ES-I3 (cell line): Measurements from ENCODE around the gene ABTB1.
"Not testable (repeated sequence)": the region's sequence is repeated elsewhere in the genome, so short reads cannot be mapped to it uniquely, and the experiment has no call there.

Source experiments
- H3K36me3 ChIP-seq: 2 replicates; pipeline ENCODE4 v1.6.1; 2013; ENCODE audit warnings: mild to moderate bottlenecking, low read length, control low read depth, moderate library complexity; ENCODE audit not compliant: insufficient read depth
- H3K4me1 ChIP-seq: 2 replicates; pipeline ENCODE4 v1.6.1; 2013; ENCODE audit warnings: mild to moderate bottlenecking, control low read depth, low read length; ENCODE audit not compliant: insufficient read depth
- H3K9ac ChIP-seq: 2 replicates; pipeline ENCODE4 v1.6.1; 2013; ENCODE audit warnings: low read depth, mild to moderate bottlenecking, low read length, moderate library complexity
- H3K9me3 ChIP-seq: 2 replicates; pipeline ENCODE4 v1.6.1; 2013; ENCODE audit warnings: mild to moderate bottlenecking, low read length, moderate library complexity; ENCODE audit not compliant: control insufficient read depth, insufficient read depth

ABTB1 gene

DNA sequence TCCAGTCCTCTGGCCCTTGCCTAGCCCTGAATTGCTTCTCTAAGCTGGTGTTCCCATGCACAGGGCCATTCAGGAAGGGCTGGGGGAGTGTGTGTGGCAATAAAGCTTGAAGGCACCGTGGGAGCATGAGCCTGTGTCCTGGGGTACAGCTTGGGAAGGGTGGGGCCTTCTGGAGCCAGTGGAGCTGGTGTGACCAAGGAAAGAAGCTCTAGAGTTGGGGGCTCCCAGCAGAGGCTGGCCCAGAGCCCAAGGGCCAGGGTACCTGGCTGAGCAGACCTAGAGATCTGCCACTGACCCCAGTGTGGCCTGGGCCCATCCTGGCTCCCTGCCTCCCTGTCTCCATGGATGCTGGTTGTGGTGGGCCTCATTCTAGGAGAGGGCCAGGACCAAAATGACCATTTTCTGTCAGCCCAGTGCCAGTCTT is 8.1 kb downstream of the ABTB1 start:
- Histone ChIP-seq H3K9ac (no peak overlapping the region), H3K4me1 (no peaks in the 10 kb centered on the region; the same call in 1 of the 2 replicates), H3K36me3 (no peaks in the 10 kb centered on the region), H3K9me3 (no peaks in the 10 kb centered on the region)

DNA sequence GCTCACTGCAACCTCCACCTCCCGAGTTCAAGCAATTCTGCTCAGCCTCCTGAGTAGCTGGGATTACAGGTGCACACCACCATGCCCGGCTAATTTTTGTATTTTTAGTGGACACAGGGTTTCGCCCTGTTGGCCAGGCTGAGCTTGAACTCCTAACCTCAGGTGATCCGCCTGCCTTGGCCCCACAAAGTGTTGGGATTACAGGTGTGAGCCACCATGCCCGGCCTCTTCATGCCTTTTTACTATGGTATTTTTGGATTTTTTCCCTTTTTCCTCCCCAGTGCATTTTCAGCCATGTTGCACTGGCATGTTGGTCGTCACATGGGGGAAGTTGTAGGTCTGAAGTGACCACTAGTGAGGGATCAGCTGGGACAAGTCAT is 9.4 kb downstream of the ABTB1 start:
- H3K9me3 ChIP-seq, H3K9ac ChIP-seq, H3K4me1 ChIP-seq, H3K36me3 ChIP-seq: not testable (repeated sequence)

DNA sequence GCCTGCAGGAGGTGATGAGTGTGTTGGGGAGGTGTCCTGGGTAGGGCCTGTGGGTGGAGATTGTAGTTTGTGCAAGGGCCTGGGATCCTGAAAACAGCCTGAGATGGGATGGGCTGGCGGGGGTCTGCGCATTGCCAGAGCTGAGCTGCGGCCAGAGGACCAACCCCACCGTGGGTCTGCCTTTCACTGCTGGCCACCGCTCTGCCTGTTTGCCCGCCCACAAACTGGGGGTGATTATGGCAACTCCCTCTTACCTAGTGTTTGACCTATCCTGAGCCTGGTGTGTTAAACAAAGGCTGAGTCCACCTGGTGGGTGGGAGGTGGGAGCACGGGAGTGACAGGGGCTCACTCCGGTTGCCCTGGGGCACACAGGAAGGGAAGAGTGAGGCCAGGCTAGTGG is 9.8 kb downstream of the ABTB1 start:
- H3K4me1 ChIP-seq: no peaks in the 10 kb centered on the region; the same call in 1 of the 2 replicates
- no peak overlapping the region for H3K9ac ChIP-seq
- no peaks in the 10 kb centered on the region for H3K36me3 ChIP-seq
- no peaks in the 10 kb centered on the region for H3K9me3 ChIP-seq

DNA sequence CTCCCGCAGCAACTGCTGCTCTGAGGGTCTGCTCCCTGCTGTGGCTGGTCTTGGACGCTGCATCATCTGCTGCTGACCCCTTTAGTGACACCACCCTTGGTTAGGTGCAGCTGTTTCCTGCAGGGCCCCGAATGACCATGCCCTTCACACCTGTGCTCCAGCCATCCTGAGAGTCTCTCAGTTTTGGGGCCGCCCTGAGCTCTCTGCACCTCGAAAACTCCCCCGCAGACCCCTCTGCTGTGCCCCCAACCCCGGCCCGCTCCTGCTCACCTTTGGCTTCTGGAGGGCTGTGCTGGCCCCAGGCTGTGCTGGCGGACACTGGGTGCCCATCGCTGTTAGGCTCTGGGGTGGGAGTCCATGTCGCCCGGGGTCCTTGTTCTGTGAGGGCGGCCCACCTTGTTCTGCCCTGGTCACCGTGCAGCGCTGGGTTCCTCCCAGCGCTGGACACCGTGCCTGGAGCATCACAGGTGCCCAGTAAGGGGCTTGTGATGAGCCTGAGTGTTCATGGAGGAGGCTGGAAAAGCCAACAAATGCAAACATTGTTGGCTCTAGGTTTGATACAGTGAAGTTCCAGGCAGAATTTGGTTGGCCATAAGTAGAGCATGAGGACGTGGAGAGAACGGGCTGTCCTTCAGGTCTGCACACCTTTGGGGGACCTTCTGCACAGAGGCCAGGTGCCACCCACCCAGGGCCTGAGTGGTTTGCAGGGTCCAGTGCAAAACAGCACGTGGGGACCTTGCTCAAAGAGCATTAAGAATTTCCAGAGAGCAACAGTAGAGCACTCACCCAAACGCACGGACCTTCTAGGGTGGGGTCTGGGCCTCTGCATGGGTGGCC is 12.3 kb downstream of the ABTB1 start:
- Histone ChIP-seq H3K9me3 (no peaks in the 10 kb centered on the region), H3K36me3 (no peaks in the 10 kb centered on the region), H3K9ac (no peak overlapping the region), H3K4me1 (peaks cover 5% of the 10 kb centered on the region; the same call in 1 of the 2 replicates)

DNA sequence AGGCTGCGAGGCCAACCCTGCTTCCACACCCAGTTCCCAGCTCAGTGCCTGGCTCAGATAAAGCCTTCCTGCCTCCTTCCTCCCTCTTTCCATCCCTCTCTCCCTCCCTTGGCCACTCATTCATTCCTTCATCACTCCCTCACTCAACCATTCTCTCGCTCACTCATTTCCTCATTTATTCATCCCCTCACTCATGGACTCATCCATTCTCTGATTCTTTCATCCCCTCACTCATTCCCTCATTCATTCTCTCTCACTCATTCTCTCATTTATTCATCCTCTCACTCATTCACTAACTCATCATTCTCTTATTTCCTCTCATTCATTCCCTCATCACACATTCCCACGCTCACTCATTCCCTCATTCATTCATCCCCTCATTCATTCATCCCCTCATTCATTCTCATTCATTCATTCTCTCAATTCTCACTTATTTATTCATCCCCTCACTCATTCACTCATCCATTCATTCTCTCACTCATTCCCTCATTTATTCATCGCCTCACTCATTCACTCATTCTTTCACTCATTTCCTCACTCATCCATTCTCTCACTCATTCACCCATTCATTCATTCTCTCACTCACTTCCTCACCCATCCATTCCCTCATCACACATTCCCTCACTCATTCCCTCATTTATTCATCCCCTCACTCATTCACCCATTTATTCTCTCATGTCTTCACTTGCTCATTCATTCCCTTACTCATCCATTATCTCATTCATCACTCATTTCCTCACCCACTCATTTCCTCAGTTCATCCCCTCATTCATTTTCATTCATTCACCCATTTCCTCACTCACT is 13.2 kb downstream of the ABTB1 start:
- Histone ChIP-seq H3K36me3 (no peaks in the 10 kb centered on the region), H3K9me3 (no peaks in the 10 kb centered on the region), H3K9ac (no peak overlapping the region), H3K4me1 (peaks cover 9% of the 10 kb centered on the region; the same call in 1 of the 2 replicates)

DNA sequence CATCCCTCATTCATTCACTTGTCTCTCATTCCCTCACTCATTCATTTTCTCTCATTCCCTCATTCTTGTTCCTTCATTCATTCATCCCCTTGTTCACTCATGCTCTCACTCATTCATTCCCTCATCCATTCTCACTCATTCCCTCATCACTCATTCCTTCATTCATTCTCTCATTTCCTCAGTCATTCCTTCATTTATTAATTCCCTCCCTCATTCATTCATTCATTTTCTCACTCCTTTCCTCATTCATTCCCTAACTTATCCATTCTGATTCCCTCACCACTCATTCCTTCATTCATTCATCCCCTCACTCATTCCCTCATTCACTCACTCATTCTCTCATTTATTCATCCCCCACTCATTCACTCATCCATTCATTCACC is 13.8 kb downstream of the ABTB1 start:
- Histone ChIP-seq H3K9me3 (no peaks in the 10 kb centered on the region), H3K9ac (no peak overlapping the region), H3K36me3 (no peaks in the 10 kb centered on the region), H3K4me1 (peaks cover 9% of the 10 kb centered on the region; the same call in 1 of the 2 replicates)

DNA sequence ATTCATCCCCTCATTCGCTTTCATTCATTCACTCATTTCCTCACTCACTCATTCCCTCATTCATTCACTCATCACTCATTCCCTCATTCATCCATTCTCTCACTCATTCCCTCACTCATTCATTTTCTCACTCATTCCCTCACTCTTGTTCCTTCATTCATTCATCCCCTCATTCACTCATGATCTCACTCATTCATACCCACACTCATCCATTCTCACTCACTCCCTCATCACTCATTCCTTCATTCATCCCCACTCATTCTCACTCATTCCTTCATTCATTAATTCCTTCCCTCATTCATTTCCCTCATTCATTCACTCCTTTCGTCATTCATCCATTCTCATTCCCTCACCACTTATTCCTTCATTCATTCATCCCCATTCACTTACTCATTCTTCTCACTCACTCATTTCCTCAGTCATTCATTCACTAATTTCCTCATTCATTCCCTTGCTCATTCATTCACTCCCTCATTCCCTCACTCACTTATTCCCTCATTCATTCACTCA is 14.5 kb downstream of the ABTB1 start:
- Histone ChIP-seq H3K9me3 (no peaks in the 10 kb centered on the region), H3K36me3 (no peaks in the 10 kb centered on the region), H3K4me1 (peaks cover 9% of the 10 kb centered on the region; the same call in 1 of the 2 replicates), H3K9ac (no peak overlapping the region)

DNA sequence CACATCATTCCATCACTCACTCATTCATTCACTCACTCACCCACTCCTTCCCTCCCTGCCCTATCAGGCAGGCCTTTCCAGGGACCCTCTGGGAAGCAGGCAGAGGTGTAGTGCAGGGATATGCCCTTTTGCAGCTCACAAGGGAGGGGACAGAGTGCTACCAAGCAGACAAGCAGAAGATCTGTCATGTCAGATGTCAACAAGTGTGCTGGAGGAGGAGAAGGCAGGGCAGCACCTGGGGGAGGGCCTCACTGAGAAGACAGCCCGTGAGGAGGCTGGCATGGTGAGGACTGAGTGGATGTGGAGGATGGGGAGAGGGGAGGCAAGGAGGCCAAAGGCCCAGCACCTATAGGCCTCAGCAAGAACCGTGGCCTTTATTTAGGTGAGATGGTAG is 15.3 kb downstream of the ABTB1 start:
- H3K9me3 ChIP-seq: no peaks in the 10 kb centered on the region
- no peak overlapping the region for H3K9ac ChIP-seq
- no peaks in the 10 kb centered on the region for H3K36me3 ChIP-seq
- peaks cover 9% of the 10 kb centered on the region; the same call in 1 of the 2 replicates for H3K4me1 ChIP-seq

DNA sequence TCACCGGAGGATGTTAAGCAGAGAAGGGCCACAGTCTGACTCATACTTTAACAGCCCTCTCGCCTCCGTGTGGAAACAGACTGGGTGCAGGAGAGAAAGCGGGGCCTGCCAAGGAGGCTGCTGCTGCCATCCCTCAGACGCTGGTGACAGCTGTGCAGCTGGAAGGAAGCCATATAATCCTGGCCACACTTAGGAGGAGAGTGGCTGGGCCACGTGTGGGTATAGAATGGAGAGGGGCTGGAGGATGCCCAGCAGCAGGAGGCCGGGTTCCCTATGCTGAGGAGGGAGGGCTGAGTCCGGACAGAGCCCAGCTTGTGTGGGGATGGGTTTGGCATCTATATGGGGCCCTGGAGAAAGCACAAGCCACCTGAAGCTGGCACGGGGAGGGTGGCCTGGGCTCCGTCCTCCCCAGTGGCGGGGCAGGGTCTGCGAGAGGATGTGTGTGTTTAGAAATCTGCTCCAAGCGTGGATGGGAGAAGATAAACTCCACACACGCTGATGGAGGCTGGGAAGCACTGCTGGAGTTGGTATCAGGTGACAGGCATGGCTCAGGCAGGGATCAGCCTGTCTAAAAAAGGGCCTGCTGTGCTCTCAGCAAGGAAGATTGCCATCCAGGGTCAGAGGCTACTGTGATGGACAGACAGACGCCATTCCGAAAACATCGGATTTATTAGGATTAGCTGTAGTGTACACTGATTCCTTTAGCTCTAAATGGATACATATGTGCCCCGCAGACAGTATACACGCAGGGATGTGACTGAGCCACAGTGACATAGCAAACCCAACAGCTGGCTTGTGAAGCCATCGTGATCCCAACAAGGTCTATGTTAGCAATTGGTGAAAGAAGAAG is 15.9 kb downstream of the ABTB1 start:
- Histone ChIP-seq H3K36me3 (no peaks in the 10 kb centered on the region), H3K4me1 (peaks cover 9% of the 10 kb centered on the region; the same call in 1 of the 2 replicates), H3K9me3 (no peaks in the 10 kb centered on the region), H3K9ac (no peak overlapping the region)

DNA sequence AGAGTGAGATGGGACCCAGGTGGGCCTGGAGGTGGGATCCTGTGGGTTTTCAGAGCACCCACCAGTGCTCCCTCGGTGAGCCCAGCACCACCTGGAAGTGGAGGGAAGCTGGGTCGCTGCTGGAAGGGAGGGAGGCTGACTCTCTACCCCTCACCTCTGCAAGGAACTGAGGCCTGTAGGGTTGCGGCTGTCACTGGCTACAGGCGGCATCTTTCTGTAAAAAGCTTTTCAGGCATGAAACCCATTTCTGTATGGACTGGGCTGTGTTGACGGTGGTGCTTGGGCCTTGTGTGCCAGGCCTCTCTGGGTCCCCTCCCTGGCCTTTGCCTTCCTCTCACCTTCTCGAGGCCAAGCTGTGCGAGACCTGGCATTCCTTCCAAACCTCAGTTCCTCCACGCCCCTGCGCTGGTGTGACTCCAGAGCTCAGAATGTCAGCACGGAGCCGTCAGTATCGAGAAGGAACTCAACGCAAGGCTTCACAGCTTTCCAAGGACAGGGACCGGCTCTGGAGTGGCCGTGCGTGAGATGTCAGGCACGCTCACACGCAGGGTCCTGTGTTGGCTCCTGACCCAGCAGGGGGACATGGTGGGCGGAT is 16.6 kb downstream of the ABTB1 start:
- Histone ChIP-seq H3K4me1 (peaks cover 9% of the 10 kb centered on the region; the same call in 1 of the 2 replicates), H3K36me3 (no peaks in the 10 kb centered on the region), H3K9ac (no peak overlapping the region), H3K9me3 (no peaks in the 10 kb centered on the region)

DNA sequence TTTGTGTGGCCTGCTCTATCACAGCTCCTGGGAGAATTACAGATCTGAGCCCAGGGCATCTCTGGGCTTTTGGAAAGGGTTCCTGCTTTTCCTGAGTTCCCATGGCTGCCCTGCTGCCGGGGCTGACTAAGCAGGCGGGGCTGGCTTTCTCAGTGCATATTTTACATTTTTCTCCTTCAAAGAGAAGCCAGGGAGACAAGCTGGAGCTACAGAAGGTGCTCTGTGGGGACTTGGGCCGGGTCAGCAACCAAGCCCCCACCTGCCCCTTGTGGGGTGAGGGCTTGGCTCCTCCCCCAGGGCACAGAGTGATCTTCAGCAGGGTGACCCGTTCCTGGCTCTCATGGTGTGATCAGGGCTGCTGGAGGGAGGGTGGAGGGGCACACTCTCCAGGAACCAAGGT is 17.4 kb downstream of the ABTB1 start:
- Histone ChIP-seq H3K9ac (no peak overlapping the region), H3K4me1 (peaks cover 9% of the 10 kb centered on the region; the same call in 1 of the 2 replicates), H3K36me3 (no peaks in the 10 kb centered on the region), H3K9me3 (no peaks in the 10 kb centered on the region)

DNA sequence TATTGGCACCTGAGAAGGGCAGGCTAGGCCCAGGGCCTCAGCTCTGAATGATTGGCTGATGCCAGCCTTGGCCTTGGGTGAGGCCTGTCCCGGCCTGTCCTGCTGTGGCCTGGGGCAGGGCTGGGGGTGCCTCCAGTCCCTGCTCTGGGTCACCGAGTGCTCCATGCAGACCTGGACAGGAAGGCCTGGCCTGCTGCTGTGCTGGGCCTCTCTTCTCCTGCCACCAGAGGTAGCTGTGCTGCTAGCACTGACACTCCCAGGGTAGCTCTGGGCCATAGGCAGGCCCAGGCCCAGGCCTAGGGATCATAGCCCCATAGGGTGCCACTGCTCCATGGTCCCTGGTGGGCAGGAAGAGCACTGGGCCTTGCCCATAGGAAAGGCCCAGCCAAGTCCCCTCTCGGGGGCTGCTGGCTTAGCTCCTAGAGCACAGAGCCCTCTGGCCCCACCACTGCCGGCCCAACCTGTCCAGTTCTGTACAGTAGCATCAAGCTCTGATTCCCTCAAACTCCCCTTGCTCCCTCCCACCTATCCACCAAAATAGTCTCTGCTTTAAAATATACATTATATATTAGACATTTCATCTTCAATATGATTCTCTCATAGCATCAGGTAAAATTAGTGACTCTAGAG is 18.2 kb downstream of the ABTB1 start:
- Histone ChIP-seq H3K9me3 (no peaks in the 10 kb centered on the region), H3K4me1 (peaks cover 9% of the 10 kb centered on the region; the same call in 1 of the 2 replicates), H3K36me3 (no peaks in the 10 kb centered on the region), H3K9ac (no peak overlapping the region)

DNA sequence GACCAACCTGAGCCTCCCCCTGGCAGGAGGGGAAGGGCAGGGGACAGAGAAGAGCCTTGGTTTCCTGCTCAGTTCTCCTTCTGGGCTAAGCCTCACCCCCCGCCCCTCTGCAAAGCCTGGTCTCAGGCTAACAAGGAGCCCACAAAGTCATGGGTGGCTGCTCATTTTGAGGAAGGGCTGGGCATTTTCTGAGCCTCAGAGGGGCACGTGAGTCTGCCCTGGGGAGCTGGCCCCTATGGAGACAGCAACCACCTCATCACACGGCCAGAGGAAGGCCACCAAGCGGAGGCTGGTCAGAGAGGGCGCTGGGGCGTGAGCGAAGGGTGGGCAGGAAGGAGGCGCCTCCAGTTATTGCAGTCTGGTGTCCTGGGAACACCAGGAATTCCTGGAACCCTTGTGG is 18.7 kb downstream of the ABTB1 start:
- Histone ChIP-seq H3K9ac (no peak overlapping the region), H3K4me1 (peaks cover 9% of the 10 kb centered on the region; the same call in 1 of the 2 replicates), H3K9me3 (no peaks in the 10 kb centered on the region), H3K36me3 (no peaks in the 10 kb centered on the region)
